ENCODE results near the gene BIRC7. TPM values are rescaled to one million over a fixed set of nuclear protein-coding genes. Genes with fewer than 3 reads are reported as not detected.

The BIRC7 gene
- total RNA-seq, 4 donors from 2014 or later: 29.4 to 53.1 (median 42.2) TPM

GRCh38 chr20:63262836-63263235, 27.1 kb downstream of the BIRC7 start:
- Histone ChIP-seq H3K9me3 (no peaks in the 10 kb centered on the region), H3K36me3 (no peaks in the 10 kb centered on the region), H3K4me1 (peaks cover 0 to 18% (median 0%) of the 10 kb centered on the region in 4 donors), H3K27me3 (peaks cover 0 to 75% of the 10 kb centered on the region in 2 donors), H3K27ac (no peak overlapping the region), H3K4me3 (no peak overlapping the region)
- 84 to 92% methylated on average over 9 of the region's 9 CpGs for WGBS, 2 donors
- no peak for TF ChIP-seq CTCF (IDR thresholded peaks at IDR 0.05)
- no peak for DNase-seq (ENCODE audit: low spot score in 2 of 2)

GRCh38 chr20:63264000-63264399, 28.3 kb downstream of the BIRC7 start:
- Histone ChIP-seq H3K36me3 (no peaks in the 10 kb centered on the region), H3K9me3 (no peaks in the 10 kb centered on the region), H3K27ac (no peak overlapping the region), H3K4me1 (peaks cover 0 to 25% (median 0%) of the 10 kb centered on the region in 4 donors), H3K4me3 (no peak overlapping the region), H3K27me3 (peaks cover 0 to 73% of the 10 kb centered on the region in 2 donors)
- TF ChIP-seq POLR2A (IDR thresholded peaks at IDR 0.05): no peak
- no peak for TF ChIP-seq CTCF (IDR thresholded peaks at IDR 0.05)
- no peak for TF ChIP-seq EP300 (IDR thresholded peaks at IDR 0.05)
- DNase-seq (ENCODE audit: low spot score in 2 of 2): no peak
- WGBS, 2 donors: 81 to 84% methylated on average over 10 of the region's 10 CpGs

- 35 to 36% methylated on average over 12 to 14 of the region's 14 CpGs for WGBS, 2 donors
- H3K36me3 ChIP-seq: no peaks in the 10 kb centered on the region
These were observed 28.8 kb downstream of the BIRC7 start for GRCh38 chr20:63264519-63264918.

DNA sequence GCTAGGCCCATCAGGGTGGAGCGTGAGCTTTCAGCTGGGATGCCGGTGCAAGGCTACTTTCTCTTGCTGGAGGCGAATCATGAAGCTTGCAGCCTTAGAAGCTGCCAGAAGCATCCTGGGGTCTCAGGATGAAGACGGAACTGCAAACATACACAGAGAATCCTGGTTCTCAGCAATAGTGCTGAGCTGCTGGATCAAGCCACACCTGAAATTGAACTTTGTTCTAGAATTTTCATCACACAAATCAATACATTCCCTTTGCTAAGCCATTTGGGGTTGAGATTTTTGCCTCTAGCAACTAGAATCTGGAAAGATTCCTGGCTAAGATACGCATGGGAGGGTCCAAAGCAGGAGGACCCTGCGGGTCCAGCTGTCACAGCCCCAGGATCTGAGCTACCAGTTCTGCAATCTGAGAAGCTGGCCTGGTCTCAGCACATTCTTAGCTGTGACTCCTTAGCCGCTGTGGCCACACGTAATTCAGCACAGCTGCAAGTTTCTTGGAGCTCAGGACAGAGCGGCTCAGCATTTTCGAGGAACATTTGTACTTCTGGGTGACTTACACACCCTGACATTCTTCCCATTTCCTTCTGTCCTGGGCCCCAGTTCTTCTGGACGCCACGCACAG, 30.3 kb downstream of the BIRC7 start:
- no peak for DNase-seq (ENCODE audit: low spot score in 2 of 2)
- Histone ChIP-seq H3K27me3 (peaks cover 0 to 56% of the 10 kb centered on the region in 2 donors), H3K4me3 (no peak overlapping the region), H3K36me3 (no peaks in the 10 kb centered on the region), H3K4me1 (peaks cover 0 to 25% (median 0%) of the 10 kb centered on the region in 4 donors), H3K27ac (no peak overlapping the region), H3K9me3 (no peaks in the 10 kb centered on the region)
- 79 to 83% methylated on average over 10 to 12 of the region's 12 CpGs for WGBS, 2 donors
- TF ChIP-seq CTCF (IDR thresholded peaks at IDR 0.05) (no peak), EP300 (IDR thresholded peaks at IDR 0.05) (no peak), POLR2A (IDR thresholded peaks at IDR 0.05) (no peak)

More at GRCh38 chr20:63264519-63264918, 28.8 kb downstream of the BIRC7 start:
- Histone ChIP-seq H3K9me3 (no peaks in the 10 kb centered on the region), H3K27ac (no peak overlapping the region), H3K4me1 (peaks cover 0 to 30% (median 0%) of the 10 kb centered on the region in 4 donors), H3K4me3 (no peak overlapping the region), H3K27me3 (peaks cover 0 to 71% of the 10 kb centered on the region in 2 donors)
- TF ChIP-seq EP300 (IDR thresholded peaks at IDR 0.05) (no peak), CTCF (IDR thresholded peaks at IDR 0.05) (no peak), POLR2A (IDR thresholded peaks at IDR 0.05) (no peak)
- DNase-seq (ENCODE audit: low spot score in 2 of 2): no peak

GRCh38 chr20:63267691-63268090, 32.0 kb downstream of the BIRC7 start:
- 44 to 75% methylated on average over 6 to 9 of the region's 9 CpGs for WGBS, 2 donors
- Histone ChIP-seq H3K4me1 (peaks cover 0 to 22% (median 6%) of the 10 kb centered on the region in 4 donors), H3K27ac (no peak overlapping the region), H3K36me3 (no peaks in the 10 kb centered on the region), H3K4me3 (no peak overlapping the region), H3K9me3 (no peaks in the 10 kb centered on the region), H3K27me3 (peaks cover 0 to 39% of the 10 kb centered on the region in 2 donors)
- DNase-seq (ENCODE audit: low spot score in 2 of 2): no peak
- TF ChIP-seq CTCF (IDR thresholded peaks at IDR 0.05): no peak
- no peak for TF ChIP-seq EP300 (IDR thresholded peaks at IDR 0.05)
- TF ChIP-seq POLR2A (IDR thresholded peaks at IDR 0.05): no peak

Data from tibial nerve (tissue), 4 donors.